ENCODE measurements around the gene GPX3. TPM values are rescaled to one million over a fixed set of nuclear protein-coding genes. Genes with fewer than 3 reads are reported as not detected.

Gene GPX3
- total and polyA plus RNA-seq, 9 of the 15 experiments (the other 6 are each of a cell fraction or from before 2014, with no cell fraction given): 0.25 to 0.86 TPM; not detected in 7

- no peaks in the 10 kb centered on the region for H3K9me1 ChIP-seq (ENCODE audit: control insufficient read depth, insufficient read depth, low read length)
- POLR2A ChIA-PET: interaction anchor here (0.6 to 2.9 kb wide), 4 partner anchors 9 to 215 kb away, joined by 3 to 11 read pairs (median 3); no protein-coding TSS in a partner anchor
- ATAC-seq: no peak
Measured at GRCh38 chr5:151025250-151025606, 4.8 kb downstream of the GPX3 start.

More at GRCh38 chr5:151025250-151025606, 4.8 kb downstream of the GPX3 start:
- Histone ChIP-seq H3K9me3 (replicated peaks; ENCODE audit: control insufficient read depth, insufficient read depth, low read depth, low read length) (no peaks in the 10 kb centered on the region), H3K4me3 (no peak overlapping the region), H4K20me1 (replicated peaks; ENCODE audit: control insufficient read depth, insufficient read depth, low read length) (no peaks in the 10 kb centered on the region), H3K9ac (ENCODE audit: insufficient read depth in 1 of 2, low read depth in 2 of 2, low read length in 2 of 2) (no peak overlapping the region), H3K36me3 (ENCODE audit: control insufficient read depth, insufficient read depth, low read length) (peaks cover 23% of the 10 kb centered on the region; the same call in 2 of the 3 replicates), H3K4me2 (ENCODE audit: insufficient read depth, low read length) (no peak overlapping the region), H2AFZ (ENCODE audit: low read depth, low read length) (no peak overlapping the region), H3K27me3 (ENCODE audit: control insufficient read depth in 2 of 2, insufficient read depth in 2 of 2, low read length in 2 of 2) (no peaks in the 10 kb centered on the region), H3K4me1 (replicated peaks in 1 of 2; ENCODE audit: control insufficient read depth in 2 of 2, insufficient read depth in 2 of 2, low read length in 2 of 2) (peaks cover 34 to 35% of the 10 kb centered on the region in 2 experiments), H3K79me2 (ENCODE audit: control insufficient read depth, insufficient read depth, low read length) (no peaks in the 10 kb centered on the region), H3K27ac (ENCODE audit: extremely low read depth, low read depth, low read length) (no peak overlapping the region)
- FAIRE-seq (no peak), DNase-seq (ENCODE audit: extremely low read depth in 1 of 4, low spot score in 3 of 4) (no peak)
- WGBS (ENCODE audit: insufficient coverage, low coverage, missing lambda C conversion rate): 88% methylated on average over 7 of the region's 7 CpGs
- intact Hi-C loops (cut with micrococcal nuclease): no loop called here
- CTCF ChIA-PET (ENCODE audit: low intra/inter-chr PET ratio): interaction anchor here (0.6 kb wide), 1 partner anchor 259 kb away, joined by 4 read pairs; no protein-coding TSS in a partner anchor
- TF ChIP-seq ZNF431 (CRISPR knock-in tag; IDR thresholded peaks at IDR 0.05) (0 out of 2 replicates have a peak, but pooled peaks have one; percentile 2), FOXA1 (IDR thresholded peaks at IDR 0.05; ENCODE audit: borderline replicate concordance) (no peak), CEBPB (tag; IDR thresholded peaks at IDR 0.05) (no peak), ILK (tag; IDR thresholded peaks at IDR 0.05; ENCODE audit: borderline replicate concordance, low read depth) (no peak), POLR2AphosphoS5 (IDR thresholded peaks at IDR 0.05; ENCODE audit: control insufficient read depth, insufficient read depth, low read depth, low read length) (no peak), SIN3B (IDR thresholded peaks at IDR 0.05; ENCODE audit: low read depth) (no peak), PRMT5 (CRISPR knock-in tag; IDR thresholded peaks at IDR 0.05) (no peak)
- TF ChIP-seq, protein P1, sequence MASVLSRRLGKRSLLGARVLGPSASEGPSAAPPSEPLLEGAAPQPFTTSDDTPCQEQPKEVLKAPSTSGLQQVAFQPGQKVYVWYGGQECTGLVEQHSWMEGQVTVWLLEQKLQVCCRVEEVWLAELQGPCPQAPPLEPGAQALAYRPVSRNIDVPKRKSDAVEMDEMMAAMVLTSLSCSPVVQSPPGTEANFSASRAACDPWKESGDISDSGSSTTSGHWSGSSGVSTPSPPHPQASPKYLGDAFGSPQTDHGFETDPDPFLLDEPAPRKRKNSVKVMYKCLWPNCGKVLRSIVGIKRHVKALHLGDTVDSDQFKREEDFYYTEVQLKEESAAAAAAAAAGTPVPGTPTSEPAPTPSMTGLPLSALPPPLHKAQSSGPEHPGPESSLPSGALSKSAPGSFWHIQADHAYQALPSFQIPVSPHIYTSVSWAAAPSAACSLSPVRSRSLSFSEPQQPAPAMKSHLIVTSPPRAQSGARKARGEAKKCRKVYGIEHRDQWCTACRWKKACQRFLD (CRISPR knock-in tag; IDR thresholded peaks at IDR 0.05): 0 out of 2 replicates have a peak, but pooled peaks have one; percentile 23
- TF ChIP-seq, protein P2, sequence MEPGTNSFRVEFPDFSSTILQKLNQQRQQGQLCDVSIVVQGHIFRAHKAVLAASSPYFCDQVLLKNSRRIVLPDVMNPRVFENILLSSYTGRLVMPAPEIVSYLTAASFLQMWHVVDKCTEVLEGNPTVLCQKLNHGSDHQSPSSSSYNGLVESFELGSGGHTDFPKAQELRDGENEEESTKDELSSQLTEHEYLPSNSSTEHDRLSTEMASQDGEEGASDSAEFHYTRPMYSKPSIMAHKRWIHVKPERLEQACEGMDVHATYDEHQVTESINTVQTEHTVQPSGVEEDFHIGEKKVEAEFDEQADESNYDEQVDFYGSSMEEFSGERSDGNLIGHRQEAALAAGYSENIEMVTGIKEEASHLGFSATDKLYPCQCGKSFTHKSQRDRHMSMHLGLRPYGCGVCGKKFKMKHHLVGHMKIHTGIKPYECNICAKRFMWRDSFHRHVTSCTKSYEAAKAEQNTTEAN (CRISPR knock-in tag; IDR thresholded peaks at IDR 0.05): no peak
- TF ChIP-seq, protein P3, sequence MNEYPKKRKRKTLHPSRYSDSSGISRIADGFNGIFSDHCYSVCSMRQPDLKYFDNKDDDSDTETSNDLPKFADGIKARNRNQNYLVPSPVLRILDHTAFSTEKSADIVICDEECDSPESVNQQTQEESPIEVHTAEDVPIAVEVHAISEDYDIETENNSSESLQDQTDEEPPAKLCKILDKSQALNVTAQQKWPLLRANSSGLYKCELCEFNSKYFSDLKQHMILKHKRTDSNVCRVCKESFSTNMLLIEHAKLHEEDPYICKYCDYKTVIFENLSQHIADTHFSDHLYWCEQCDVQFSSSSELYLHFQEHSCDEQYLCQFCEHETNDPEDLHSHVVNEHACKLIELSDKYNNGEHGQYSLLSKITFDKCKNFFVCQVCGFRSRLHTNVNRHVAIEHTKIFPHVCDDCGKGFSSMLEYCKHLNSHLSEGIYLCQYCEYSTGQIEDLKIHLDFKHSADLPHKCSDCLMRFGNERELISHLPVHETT (CRISPR knock-in tag; conservative IDR thresholded peaks at IDR 0.05 in 1 of 2, IDR thresholded peaks at IDR 0.05 in 1 of 2): no peak
- BruUV-seq (replicated peaks): no TSS peak
- in situ Hi-C loops (cut with MboI): no loop called here

Measured in K562 (cell line).